ENCODE data around the gene MINAR2. TPM values are rescaled to one million over a fixed set of nuclear protein-coding genes. Genes with fewer than 3 reads are reported as not detected.

MINAR2 gene
- total RNA-seq, 1 donor, result not detected

GRCh38 chr5:129773376-129773775, 25.5 kb downstream of the MINAR2 start:
- Histone ChIP-seq H3K4me1 (ENCODE audit: insufficient read depth, low read length) (no peaks in the 10 kb centered on the region), H3K79me2 (ENCODE audit: insufficient read depth, low read length) (no peaks in the 10 kb centered on the region), H3K27me3 (ENCODE audit: insufficient read depth, low read length) (no peaks in the 10 kb centered on the region), H3K4me3 (ENCODE audit: insufficient read depth, low read length) (no peak overlapping the region), H3K27ac (ENCODE audit: low read depth, low read length) (no peak overlapping the region), H3K9me3 (ENCODE audit: low read depth, low read length) (no peaks in the 10 kb centered on the region), H3K36me3 (ENCODE audit: insufficient read depth, low read length) (no peaks in the 10 kb centered on the region), H2AFZ (ENCODE audit: low read length) (no peak overlapping the region), H3K4me2 (ENCODE audit: insufficient read depth, low read length) (no peak overlapping the region), H4K20me1 (ENCODE audit: insufficient read depth, low read length) (no peaks in the 10 kb centered on the region)
- TF ChIP-seq, protein P1, sequence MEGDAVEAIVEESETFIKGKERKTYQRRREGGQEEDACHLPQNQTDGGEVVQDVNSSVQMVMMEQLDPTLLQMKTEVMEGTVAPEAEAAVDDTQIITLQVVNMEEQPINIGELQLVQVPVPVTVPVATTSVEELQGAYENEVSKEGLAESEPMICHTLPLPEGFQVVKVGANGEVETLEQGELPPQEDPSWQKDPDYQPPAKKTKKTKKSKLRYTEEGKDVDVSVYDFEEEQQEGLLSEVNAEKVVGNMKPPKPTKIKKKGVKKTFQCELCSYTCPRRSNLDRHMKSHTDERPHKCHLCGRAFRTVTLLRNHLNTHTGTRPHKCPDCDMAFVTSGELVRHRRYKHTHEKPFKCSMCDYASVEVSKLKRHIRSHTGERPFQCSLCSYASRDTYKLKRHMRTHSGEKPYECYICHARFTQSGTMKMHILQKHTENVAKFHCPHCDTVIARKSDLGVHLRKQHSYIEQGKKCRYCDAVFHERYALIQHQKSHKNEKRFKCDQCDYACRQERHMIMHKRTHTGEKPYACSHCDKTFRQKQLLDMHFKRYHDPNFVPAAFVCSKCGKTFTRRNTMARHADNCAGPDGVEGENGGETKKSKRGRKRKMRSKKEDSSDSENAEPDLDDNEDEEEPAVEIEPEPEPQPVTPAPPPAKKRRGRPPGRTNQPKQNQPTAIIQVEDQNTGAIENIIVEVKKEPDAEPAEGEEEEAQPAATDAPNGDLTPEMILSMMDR (IDR thresholded peaks at IDR 0.05; ENCODE audit: extremely low read depth, low read depth, low read length), result no peak
- no peak for DNase-seq (ENCODE audit: insufficient read length, low spot score, missing footprints)

DNA sequence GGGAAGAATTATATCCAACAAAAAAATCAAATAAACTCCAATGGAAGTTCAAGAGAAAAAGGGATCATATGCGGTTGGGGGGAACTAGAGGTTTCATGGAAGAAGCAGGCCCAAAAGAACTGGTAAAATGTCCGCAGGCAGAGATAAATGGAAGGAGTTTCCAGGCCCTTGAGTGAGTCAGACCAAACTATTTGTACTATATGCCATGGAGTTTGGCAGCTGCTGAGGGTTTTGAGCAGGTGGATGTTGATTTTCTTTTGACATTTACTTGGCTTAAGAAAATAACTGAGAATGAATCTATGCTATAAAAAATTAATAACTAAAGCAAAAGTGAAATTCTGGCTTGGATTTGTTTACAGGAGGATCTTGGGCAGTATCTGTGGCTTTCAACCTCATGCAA, 33.7 kb downstream of the MINAR2 start:
- TF ChIP-seq, protein P1 (IDR thresholded peaks at IDR 0.05; ENCODE audit: extremely low read depth, low read depth, low read length), result no peak
- no peak for DNase-seq (ENCODE audit: insufficient read length, low spot score, missing footprints)
- H3K4me1 ChIP-seq (ENCODE audit: insufficient read depth, low read length), result no peaks in the 10 kb centered on the region
- no peaks in the 10 kb centered on the region for H3K27me3 ChIP-seq (ENCODE audit: insufficient read depth, low read length)
- H2AFZ ChIP-seq (ENCODE audit: low read length), result no peak overlapping the region
- no peaks in the 10 kb centered on the region for H3K79me2 ChIP-seq (ENCODE audit: insufficient read depth, low read length)
- H3K36me3 ChIP-seq (ENCODE audit: insufficient read depth, low read length), result no peaks in the 10 kb centered on the region
- no peak overlapping the region for H3K4me2 ChIP-seq (ENCODE audit: insufficient read depth, low read length)
- H3K4me3 ChIP-seq (ENCODE audit: insufficient read depth, low read length), result no peak overlapping the region
- no peak overlapping the region for H3K27ac ChIP-seq (ENCODE audit: low read depth, low read length)
- H4K20me1 ChIP-seq (ENCODE audit: insufficient read depth, low read length), result no peaks in the 10 kb centered on the region
- H3K9me3 ChIP-seq (ENCODE audit: low read depth, low read length), result no peaks in the 10 kb centered on the region

- no peaks in the 10 kb centered on the region for H3K27me3 ChIP-seq (ENCODE audit: insufficient read depth, low read length)
- DNase-seq (ENCODE audit: insufficient read length, low spot score, missing footprints), result no peak
- H3K36me3 ChIP-seq (ENCODE audit: insufficient read depth, low read length), result no peaks in the 10 kb centered on the region
- no peaks in the 10 kb centered on the region for H3K9me3 ChIP-seq (ENCODE audit: low read depth, low read length)
- H2AFZ ChIP-seq (ENCODE audit: low read length), result no peak overlapping the region
- no peak overlapping the region for H3K27ac ChIP-seq (ENCODE audit: low read depth, low read length)
- no peak overlapping the region for H3K4me3 ChIP-seq (ENCODE audit: insufficient read depth, low read length)
- no peaks in the 10 kb centered on the region for H3K4me1 ChIP-seq (ENCODE audit: insufficient read depth, low read length)
- TF ChIP-seq, protein P1 (IDR thresholded peaks at IDR 0.05; ENCODE audit: extremely low read depth, low read depth, low read length), result no peak
- no peaks in the 10 kb centered on the region for H3K79me2 ChIP-seq (ENCODE audit: insufficient read depth, low read length)
- H4K20me1 ChIP-seq (ENCODE audit: insufficient read depth, low read length), result no peaks in the 10 kb centered on the region
- H3K4me2 ChIP-seq (ENCODE audit: insufficient read depth, low read length), result no peak overlapping the region
Observed at GRCh38 chr5:129803403-129803802, 55.5 kb downstream of the MINAR2 start.

DNA sequence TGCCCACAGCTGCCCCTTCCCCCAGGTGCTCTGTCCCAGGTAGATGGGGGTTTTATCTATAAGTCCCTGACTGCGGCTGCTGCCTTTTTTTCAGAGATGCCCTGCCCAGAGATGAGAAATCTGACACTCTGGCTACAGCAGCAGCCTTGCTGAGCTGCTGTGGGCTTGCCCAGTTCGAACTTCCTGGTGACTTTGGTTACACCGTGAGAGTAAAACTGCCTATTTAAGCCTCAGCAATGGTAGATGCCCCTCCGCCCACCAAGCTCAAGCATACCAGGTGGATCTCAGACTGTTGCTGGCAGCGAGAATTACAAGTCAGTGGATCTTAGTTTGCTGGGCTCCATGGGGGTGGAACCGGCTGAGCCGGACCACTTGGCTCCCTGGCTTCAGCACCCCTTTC, 56.8 kb downstream of the MINAR2 start:
- Histone ChIP-seq H2AFZ (ENCODE audit: low read length) (no peak overlapping the region), H4K20me1 (ENCODE audit: insufficient read depth, low read length) (no peaks in the 10 kb centered on the region), H3K4me1 (ENCODE audit: insufficient read depth, low read length) (no peaks in the 10 kb centered on the region), H3K79me2 (ENCODE audit: insufficient read depth, low read length) (no peaks in the 10 kb centered on the region), H3K36me3 (ENCODE audit: insufficient read depth, low read length) (no peaks in the 10 kb centered on the region), H3K9me3 (ENCODE audit: low read depth, low read length) (no peaks in the 10 kb centered on the region), H3K4me3 (ENCODE audit: insufficient read depth, low read length) (no peak overlapping the region), H3K4me2 (ENCODE audit: insufficient read depth, low read length) (no peak overlapping the region), H3K27me3 (ENCODE audit: insufficient read depth, low read length) (no peaks in the 10 kb centered on the region), H3K27ac (ENCODE audit: low read depth, low read length) (no peak overlapping the region)
- TF ChIP-seq, protein P1 (IDR thresholded peaks at IDR 0.05; ENCODE audit: extremely low read depth, low read depth, low read length), result no peak
- DNase-seq (ENCODE audit: insufficient read length, low spot score, missing footprints), result no peak
